A673 (cell line): Measurements from ENCODE around the gene RNGTT.

Experiments used
- CTCF ChIP-seq: fragments of 300-800, 200-600 bp; sonication (generic); conservative IDR thresholded peaks from 2 replicates; pipeline ENCODE4 v1.5.1; 2017; ENCODE audit warnings: low read depth, mild to moderate bottlenecking, antibody characterized with exemption, low read length, moderate library complexity, mixed read lengths
- EZH2 ChIP-seq: fragments of 200-600 bp; sonication (generic); IDR thresholded peaks from 2 replicates; pipeline ENCODE4 v1.6.1; 2017; ENCODE audit warnings: borderline replicate concordance, low read depth, mild to moderate bottlenecking, mixed read lengths, antibody characterized with exemption, low read length; ENCODE audit not compliant: poor library complexity, severe bottlenecking

GRCh38 chr6:88785478-88785877 lies 177.9 kb downstream of the RNGTT start:
- TF ChIP-seq EZH2 (no peak), CTCF (no peak)
